ENCODE data around the gene RBM44. TPM values are rescaled to one million over a fixed set of nuclear protein-coding genes. Genes with fewer than 3 reads are reported as not detected.

Gene RBM44, protein sequence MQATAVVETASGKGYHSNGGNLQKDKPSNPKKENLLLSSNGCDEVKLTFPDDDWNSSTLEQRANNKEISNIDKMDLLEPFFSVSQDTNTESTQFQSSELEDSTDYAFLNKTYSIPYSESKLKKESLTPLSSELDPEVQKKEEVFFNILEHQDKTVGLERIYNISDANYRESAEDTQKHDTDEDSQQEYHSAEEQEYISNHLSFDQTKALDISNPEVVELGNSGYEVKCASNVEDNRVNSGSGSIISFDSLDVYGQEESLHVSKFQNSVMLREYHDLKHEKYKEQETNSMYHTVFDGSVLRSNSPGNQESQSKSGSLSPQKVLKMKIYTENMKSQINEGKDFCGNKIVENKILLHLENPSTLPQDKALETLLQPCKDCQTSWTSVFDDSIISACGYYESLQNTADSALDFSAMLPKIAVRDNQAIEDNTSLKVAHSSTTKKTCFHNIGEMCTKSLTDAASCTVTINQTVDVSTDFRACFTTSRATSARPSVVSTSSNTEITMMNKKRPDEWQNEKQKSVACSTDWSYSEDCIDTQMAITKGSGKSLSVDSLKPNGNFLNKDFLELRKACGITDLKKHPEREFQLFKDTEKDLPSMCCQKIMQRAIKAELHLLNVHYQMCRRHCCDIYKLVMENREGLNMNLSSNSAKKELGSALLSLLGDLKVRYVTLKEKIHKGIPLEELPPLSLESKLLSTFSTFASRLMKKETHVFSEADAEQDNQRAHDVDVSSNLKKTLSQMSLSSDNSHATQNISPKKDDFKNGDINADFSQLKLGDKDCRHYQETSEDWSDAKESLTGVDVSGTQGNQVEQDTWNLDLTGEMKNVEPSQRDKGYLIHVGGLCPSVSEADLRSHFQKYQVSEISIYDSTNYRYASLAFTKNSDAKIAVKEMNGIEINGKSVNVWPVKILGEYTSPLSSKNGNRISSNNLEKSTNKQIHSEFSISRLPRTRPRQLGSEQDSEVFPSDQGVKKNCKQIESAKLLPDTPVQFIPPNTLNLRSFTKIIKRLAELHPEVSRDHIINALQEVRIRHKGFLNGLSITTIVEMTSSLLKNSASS
- 2.2 TPM for total RNA-seq

GRCh38 chr2:237798236-237799059 lies at the start of gene RBM44:
Gene RBM44 (plus strand): TSS chr2:237798779. CDS start chr2:237813610, 14,831 bp downstream.

GRCh38 chr2:237859533-237860272 lies 61.1 kb downstream of the RBM44 start, which contains the start of gene RAMP1:
Gene RAMP1 (plus strand): TSS chr2:237859623. CDS start chr2:237859676, 53 bp downstream.

Small RNA genes lying within 50 kb of the gene (small RNA-seq; reads per million reads assigned to genes)
- not detected for gene RF00157 (ENCODE audit: low replicate concordance)

Other genes with a start within 250 kb of the RBM44 start
- gene PRLH, start 232.2 kb upstream of the RBM44 start, total RNA-seq = not detected
- 10.6 TPM for gene RAB17, start 208.0 kb upstream of the RBM44 start, total RNA-seq
- gene LRRFIP1, start 171.2 kb upstream of the RBM44 start, total RNA-seq = 72.9 TPM
- gene RAMP1, start 60.8 kb downstream of the RBM44 start, total RNA-seq = 26.7 TPM
- 43.8 TPM for gene UBE2F, start 168.2 kb downstream of the RBM44 start, total RNA-seq

Data from metanephros (tissue), 2 donors.